ENCODE measurements around the gene GCNT2.
"Not testable (repeated sequence)": the region's sequence is repeated elsewhere in the genome, so short reads cannot be mapped to it uniquely, and the experiment has no call there.

Gene GCNT2

DNA sequence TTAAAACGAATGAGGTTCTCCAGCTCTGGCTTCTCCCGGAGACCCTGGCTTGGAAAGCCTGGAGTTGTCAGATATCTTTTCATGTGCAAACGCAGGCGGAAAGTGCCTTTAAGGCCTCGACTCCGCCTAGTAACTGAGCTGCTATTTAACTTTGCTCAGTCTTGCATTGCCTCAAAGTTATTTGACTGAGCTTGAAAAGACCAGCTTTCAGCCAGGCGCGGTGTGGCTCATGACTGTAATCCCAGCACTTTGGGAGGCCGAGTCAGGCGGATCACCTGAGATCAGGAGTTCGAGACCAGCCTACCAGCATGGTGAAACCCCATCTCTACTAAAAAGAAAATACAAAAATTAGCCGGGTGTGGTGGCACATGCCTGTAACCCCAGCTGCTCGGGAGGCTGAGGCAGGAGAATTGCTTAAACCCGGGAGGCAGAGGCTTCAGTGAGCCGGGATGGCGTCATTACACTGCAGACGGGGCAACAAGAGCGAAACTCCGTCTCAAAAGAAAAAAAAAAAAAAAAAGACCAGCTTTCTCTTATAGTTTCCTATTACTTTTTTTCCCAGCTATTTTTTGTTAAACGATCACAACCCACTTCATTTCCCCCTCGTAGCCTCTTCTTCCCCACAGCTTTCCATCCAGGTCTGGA is 1.9 kb downstream of the GCNT2 start:
- no peaks in the 10 kb centered on the region for H3K9me3 ChIP-seq
- in situ Hi-C loops (cut with MboI; ENCODE audit: low sequenced_read_pairs): loop anchor here (25.0 kb wide), 1 partner anchor 164 kb away; the partner anchor contains the start of genes C6orf52 and PAK1IP1
- no peak overlapping the region for H3K4me3 ChIP-seq

DNA sequence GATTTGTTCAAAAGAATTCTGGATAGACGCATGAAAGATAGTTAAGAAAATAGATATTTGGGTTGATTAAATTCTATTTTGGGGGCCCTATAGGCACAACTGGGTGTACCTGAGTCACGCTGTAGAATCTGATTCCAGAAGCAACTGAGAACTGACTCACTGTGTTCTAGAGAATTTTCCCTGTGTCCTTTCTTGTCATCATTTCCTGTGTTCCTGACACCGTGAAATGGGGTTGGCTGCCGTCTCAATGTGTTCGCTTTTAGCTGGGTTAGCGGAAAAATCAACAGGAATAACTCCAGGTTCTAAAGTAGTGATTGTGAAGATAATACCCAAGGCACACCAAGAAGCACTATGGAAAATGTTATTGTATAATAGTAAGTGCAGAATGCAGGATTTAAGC is 5.0 kb downstream of the GCNT2 start:
- Histone ChIP-seq H3K9me3 (no peaks in the 10 kb centered on the region), H3K4me3 (no peak overlapping the region), H3K27me3 (ENCODE audit: low read depth) (no peaks in the 10 kb centered on the region), H3K4me1 (peaks cover 27% of the 10 kb centered on the region), H3K36me3 (replicated peaks) (no peaks in the 10 kb centered on the region)
- no peak for DNase-seq (ENCODE audit: low spot score in 2 of 2)
- in situ Hi-C loops (cut with MboI; ENCODE audit: low sequenced_read_pairs): no loop called here

More for the DNA sequence above, 1.9 kb downstream of the GCNT2 start:
- H3K27me3 ChIP-seq (ENCODE audit: low read depth): no peaks in the 10 kb centered on the region
- H3K4me1 ChIP-seq: peaks cover 33% of the 10 kb centered on the region
- H3K36me3 ChIP-seq (replicated peaks): no peaks in the 10 kb centered on the region
- DNase-seq (ENCODE audit: low spot score in 2 of 2): peak; percentile 77 to 85

GRCh38 chr6:10528158-10528981 is 7.2 kb downstream of the GCNT2 start:
- DNase-seq (ENCODE audit: low spot score in 2 of 2): peak in 1 of 2 experiments; percentile 14
- H3K4me1 ChIP-seq: peaks cover 14% of the 10 kb centered on the region
- peak overlapping the region; percentile 15 for H3K4me3 ChIP-seq
- no peaks in the 10 kb centered on the region for H3K36me3 ChIP-seq (replicated peaks)
- no peaks in the 10 kb centered on the region for H3K9me3 ChIP-seq
- H3K27me3 ChIP-seq (ENCODE audit: low read depth): no peaks in the 10 kb centered on the region
- in situ Hi-C loops (cut with MboI; ENCODE audit: low sequenced_read_pairs): no loop called here

DNA sequence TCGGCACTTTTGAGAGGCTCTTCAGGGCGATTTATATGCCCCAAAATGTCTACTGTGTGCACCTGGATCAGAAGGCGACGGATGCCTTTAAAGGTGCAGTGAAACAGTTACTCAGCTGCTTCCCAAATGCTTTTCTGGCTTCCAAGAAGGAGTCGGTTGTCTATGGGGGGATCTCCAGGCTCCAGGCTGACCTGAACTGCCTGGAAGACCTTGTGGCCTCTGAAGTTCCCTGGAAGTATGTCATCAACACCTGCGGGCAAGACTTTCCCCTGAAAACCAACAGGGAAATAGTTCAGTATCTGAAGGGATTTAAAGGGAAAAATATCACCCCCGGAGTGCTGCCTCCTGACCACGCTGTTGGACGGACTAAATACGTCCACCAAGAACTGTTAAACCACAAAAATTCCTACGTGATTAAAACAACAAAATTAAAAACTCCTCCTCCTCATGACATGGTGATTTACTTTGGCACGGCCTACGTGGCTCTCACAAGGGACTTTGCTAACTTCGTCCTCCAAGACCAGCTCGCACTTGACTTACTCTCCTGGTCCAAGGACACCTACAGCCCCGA is 8.2 kb downstream of the GCNT2 start:
- Histone ChIP-seq H3K9me3 (no peaks in the 10 kb centered on the region), H3K36me3 (replicated peaks) (no peaks in the 10 kb centered on the region), H3K4me3 (peak overlapping the region; percentile 15), H3K27me3 (ENCODE audit: low read depth) (no peaks in the 10 kb centered on the region), H3K4me1 (peaks cover 13% of the 10 kb centered on the region; the same call in 1 of the 2 replicates)
- in situ Hi-C loops (cut with MboI; ENCODE audit: low sequenced_read_pairs): no loop called here
- no peak for DNase-seq (ENCODE audit: low spot score in 2 of 2)

- H3K36me3 ChIP-seq (replicated peaks); in situ Hi-C loops (cut with MboI; ENCODE audit: low sequenced_read_pairs); H3K27me3 ChIP-seq (ENCODE audit: low read depth); H3K9me3 ChIP-seq; DNase-seq (ENCODE audit: low spot score in 2 of 2): not testable (repeated sequence)
- peaks cover 13% of the 10 kb centered on the region; the same call in 1 of the 2 replicates for H3K4me1 ChIP-seq
- H3K4me3 ChIP-seq: peak overlapping the region; percentile 15
Observed at GRCh38 chr6:10529828-10530374, 8.8 kb downstream of the GCNT2 start.

DNA sequence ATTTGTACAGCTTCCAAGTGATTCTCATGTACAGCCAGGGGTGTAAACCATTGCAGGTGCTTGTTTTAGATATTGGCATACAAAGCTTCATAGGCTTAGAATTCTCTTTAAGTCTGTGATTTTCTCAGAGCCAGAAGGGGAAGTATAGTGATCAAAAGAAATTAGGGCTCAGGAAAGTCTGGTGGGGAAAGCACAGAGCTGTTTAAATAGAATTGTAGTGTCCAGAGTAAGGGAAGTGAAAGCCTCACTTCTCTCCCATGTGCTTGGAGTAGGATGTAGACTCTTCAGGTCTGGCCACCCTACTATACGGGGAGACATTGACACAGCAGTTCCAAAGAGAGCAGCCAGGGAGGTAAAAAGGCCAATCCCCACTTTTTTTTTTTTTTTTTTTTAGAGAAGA is 10.4 kb downstream of the GCNT2 start:
- no peak overlapping the region for H3K4me3 ChIP-seq
- no peaks in the 10 kb centered on the region for H3K27me3 ChIP-seq (ENCODE audit: low read depth)
- DNase-seq (ENCODE audit: low spot score in 2 of 2): no peak
- H3K4me1 ChIP-seq: peaks cover 13% of the 10 kb centered on the region; the same call in 1 of the 2 replicates
- no peaks in the 10 kb centered on the region; the same call in 1 of the 2 replicates for H3K9me3 ChIP-seq
- no peaks in the 10 kb centered on the region for H3K36me3 ChIP-seq (replicated peaks)
- in situ Hi-C loops (cut with MboI; ENCODE audit: low sequenced_read_pairs): no loop called here

DNA sequence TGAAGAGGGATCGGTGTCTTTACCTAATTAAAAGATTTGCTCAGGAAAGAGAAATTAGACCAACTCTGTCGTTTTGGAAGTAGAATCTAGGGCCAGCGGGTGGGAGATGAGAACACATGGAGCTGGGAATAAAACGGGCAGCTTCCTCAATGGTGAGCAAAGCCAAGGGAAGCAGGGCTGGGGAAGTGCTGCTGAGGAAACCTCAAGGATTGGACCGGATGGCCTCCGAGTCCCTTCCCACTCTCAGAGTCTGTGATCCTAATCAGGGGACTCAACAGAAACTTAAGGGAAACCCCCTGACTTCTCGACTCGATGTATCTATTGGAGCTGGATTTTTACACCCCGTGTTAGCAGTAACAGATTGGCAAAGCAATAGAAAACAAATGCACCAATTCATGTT is 10.8 kb downstream of the GCNT2 start:
- in situ Hi-C loops (cut with MboI; ENCODE audit: low sequenced_read_pairs): no loop called here
- H3K36me3 ChIP-seq (replicated peaks): no peaks in the 10 kb centered on the region
- no peak for DNase-seq (ENCODE audit: low spot score in 2 of 2)
- H3K4me1 ChIP-seq: peaks cover 13% of the 10 kb centered on the region; the same call in 1 of the 2 replicates
- no peaks in the 10 kb centered on the region; the same call in 1 of the 2 replicates for H3K9me3 ChIP-seq
- H3K27me3 ChIP-seq (ENCODE audit: low read depth): no peaks in the 10 kb centered on the region
- no peak overlapping the region for H3K4me3 ChIP-seq

- Histone ChIP-seq H3K36me3 (replicated peaks) (no peaks in the 10 kb centered on the region), H3K9me3 (no peaks in the 10 kb centered on the region; the same call in 1 of the 2 replicates), H3K27me3 (ENCODE audit: low read depth) (no peaks in the 10 kb centered on the region), H3K4me1 (peaks cover 13% of the 10 kb centered on the region; the same call in 1 of the 2 replicates), H3K4me3 (no peak overlapping the region)
- in situ Hi-C loops (cut with MboI; ENCODE audit: low sequenced_read_pairs): no loop called here
- no peak for DNase-seq (ENCODE audit: low spot score in 2 of 2)
Observed at GRCh38 chr6:10532392-10532791, 11.2 kb downstream of the GCNT2 start.

GRCh38 chr6:10534419-10534762 is 13.2 kb downstream of the GCNT2 start:
- in situ Hi-C loops (cut with MboI; ENCODE audit: low sequenced_read_pairs): no loop called here
- no peaks in the 10 kb centered on the region; the same call in 1 of the 2 replicates for H3K9me3 ChIP-seq
- no peak overlapping the region for H3K4me3 ChIP-seq
- no peaks in the 10 kb centered on the region for H3K36me3 ChIP-seq (replicated peaks)
- H3K4me1 ChIP-seq: 0 out of 2 replicates have a peak, but pooled peaks cover 5% of the 10 kb centered on the region
- DNase-seq (ENCODE audit: low spot score in 2 of 2): no peak
- H3K27me3 ChIP-seq (ENCODE audit: low read depth): no peaks in the 10 kb centered on the region

GRCh38 chr6:10535193-10535592 is 14.0 kb downstream of the GCNT2 start:
- no peaks in the 10 kb centered on the region; the same call in 1 of the 2 replicates for H3K9me3 ChIP-seq
- in situ Hi-C loops (cut with MboI; ENCODE audit: low sequenced_read_pairs): no loop called here
- 0 out of 2 replicates have a peak, but pooled peaks cover 5% of the 10 kb centered on the region for H3K4me1 ChIP-seq
- DNase-seq (ENCODE audit: low spot score in 2 of 2): no peak
- no peak overlapping the region for H3K4me3 ChIP-seq
- H3K36me3 ChIP-seq (replicated peaks): no peaks in the 10 kb centered on the region
- no peaks in the 10 kb centered on the region for H3K27me3 ChIP-seq (ENCODE audit: low read depth)

DNA sequence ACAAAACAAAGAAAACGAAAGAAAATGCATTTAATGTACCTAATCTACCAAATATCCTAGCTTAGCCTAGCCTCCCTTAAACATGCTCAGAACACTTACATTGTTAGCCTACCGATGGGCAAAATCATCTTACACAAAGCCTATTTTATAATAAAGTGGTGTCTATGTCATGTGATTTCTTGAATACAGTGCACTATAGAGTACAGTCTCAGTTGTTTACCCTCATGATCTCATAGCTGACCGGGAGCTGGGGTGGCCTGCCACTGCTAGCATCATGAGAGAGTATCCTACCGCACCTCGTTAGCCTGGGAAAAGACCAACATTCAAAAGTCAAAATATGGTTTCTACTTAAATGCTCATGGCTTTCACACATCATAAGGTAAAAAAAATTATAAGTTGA is 16.6 kb downstream of the GCNT2 start:
- peaks cover 3% of the 10 kb centered on the region; the same call in 1 of the 2 replicates for H3K4me1 ChIP-seq
- in situ Hi-C loops (cut with MboI; ENCODE audit: low sequenced_read_pairs): no loop called here

DNA sequence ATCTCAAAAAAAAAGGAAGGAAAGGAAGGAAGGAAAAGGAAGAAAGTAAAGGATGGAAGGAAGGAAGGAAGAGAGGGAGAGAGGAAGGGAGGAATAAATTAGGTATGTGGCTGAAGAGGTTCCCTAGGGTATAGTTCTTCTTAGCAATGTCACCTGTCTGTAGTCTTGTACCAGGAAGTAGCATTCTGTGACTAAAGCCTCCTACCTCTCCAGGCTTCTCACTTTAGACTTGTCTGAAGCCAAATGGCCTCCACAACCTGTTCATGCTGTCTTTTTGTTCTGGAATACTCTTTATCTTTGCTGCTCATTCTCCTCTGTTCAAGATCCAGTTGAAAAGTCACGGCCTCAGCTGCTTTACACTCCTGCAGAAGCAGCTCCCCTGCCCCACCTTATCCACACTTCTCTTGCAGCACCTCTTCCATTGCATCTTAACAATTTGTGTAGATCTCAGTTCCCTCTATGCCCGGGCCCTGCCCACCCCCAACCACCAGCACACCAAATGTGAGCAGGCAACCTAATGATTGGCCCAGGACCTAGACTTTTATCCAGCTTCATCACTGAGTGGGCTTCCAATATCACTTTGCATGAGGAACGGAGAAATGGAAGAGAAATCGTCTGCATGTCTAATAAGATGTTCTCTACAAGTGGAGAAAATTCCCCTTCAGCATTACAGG is 19.1 kb downstream of the GCNT2 start:
- no peaks in the 10 kb centered on the region for H3K27me3 ChIP-seq (ENCODE audit: low read depth)
- H3K36me3 ChIP-seq (replicated peaks): no peaks in the 10 kb centered on the region
- in situ Hi-C loops (cut with MboI; ENCODE audit: low sequenced_read_pairs): no loop called here
- H3K9me3 ChIP-seq: no peaks in the 10 kb centered on the region; the same call in 1 of the 2 replicates
- H3K4me1 ChIP-seq: peaks cover 3% of the 10 kb centered on the region; the same call in 1 of the 2 replicates
- DNase-seq (ENCODE audit: low spot score in 2 of 2): no peak
- H3K4me3 ChIP-seq: no peak overlapping the region

More for the DNA sequence above, 16.6 kb downstream of the GCNT2 start:
- no peaks in the 10 kb centered on the region; the same call in 1 of the 2 replicates for H3K9me3 ChIP-seq
- no peak for DNase-seq (ENCODE audit: low spot score in 2 of 2)
- H3K36me3 ChIP-seq (replicated peaks): no peaks in the 10 kb centered on the region
- no peak overlapping the region for H3K4me3 ChIP-seq
- no peaks in the 10 kb centered on the region for H3K27me3 ChIP-seq (ENCODE audit: low read depth)

DNA sequence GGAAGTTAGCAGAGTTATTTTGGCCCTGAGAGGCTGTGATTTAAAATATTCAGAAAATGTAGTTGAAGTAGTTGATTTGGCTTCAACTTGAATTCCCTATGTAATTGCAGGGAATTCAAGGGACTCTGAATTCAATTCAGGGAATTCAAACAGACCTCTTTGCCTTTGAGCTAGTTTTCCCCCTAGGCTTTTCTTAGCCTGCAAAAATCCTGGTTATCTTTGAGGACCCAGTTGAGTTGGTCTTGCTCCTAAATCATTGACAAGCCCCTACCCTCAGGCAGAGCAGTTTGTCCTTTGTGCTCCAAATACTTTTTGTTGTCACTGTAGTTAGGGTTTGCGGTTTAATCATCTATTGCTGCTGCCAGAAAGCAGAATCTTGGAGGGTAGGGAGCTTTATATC is 20.4 kb downstream of the GCNT2 start:
- Histone ChIP-seq H3K27me3 (ENCODE audit: low read depth) (no peaks in the 10 kb centered on the region), H3K4me1 (peaks cover 3% of the 10 kb centered on the region; the same call in 1 of the 2 replicates), H3K36me3 (replicated peaks) (no peaks in the 10 kb centered on the region), H3K9me3 (no peaks in the 10 kb centered on the region), H3K4me3 (no peak overlapping the region)
- in situ Hi-C loops (cut with MboI; ENCODE audit: low sequenced_read_pairs): no loop called here
- DNase-seq (ENCODE audit: low spot score in 2 of 2): peak in 1 of 2 experiments; percentile 5
